HG03469 (cell line): ENCODE measurements around the gene TAF11L2.
A peak's percentile ranks its signal among the peaks of the same experiment; 100 is the strongest.
"Not testable (repeated sequence)": the region's sequence is repeated elsewhere in the genome, so short reads cannot be mapped to it uniquely, and the experiment has no call there.

ENCODE experiments used
- ATAC-seq: cut with Tn5 transposase; IDR thresholded peaks from one replicate; pipeline ENCODE4 v1.9.1; 2021; ENCODE audit warnings: mild to moderate bottlenecking, moderate library complexity, moderate number of reproducible peaks; ENCODE audit not compliant: unreplicated experiment

The TAF11L2 gene

DNA sequence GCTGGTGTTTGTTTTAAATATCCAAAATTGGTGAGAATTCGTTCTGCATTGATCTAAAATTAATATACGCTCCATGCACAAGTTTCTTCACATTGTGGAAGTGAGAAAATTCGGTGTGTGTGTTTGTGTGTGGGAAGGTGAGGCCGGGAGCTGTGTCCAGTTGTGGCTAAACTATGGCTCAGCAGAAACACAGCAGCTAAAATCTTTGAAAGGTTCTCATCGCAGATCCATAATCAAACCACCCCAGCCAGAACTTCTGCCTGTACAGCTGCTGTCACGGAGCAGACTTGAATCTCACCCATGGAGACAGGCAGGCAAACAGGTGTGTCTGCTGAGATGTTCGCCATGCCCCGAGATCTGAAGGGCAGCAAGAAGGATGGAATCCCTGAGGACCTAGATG lies at the start of gene TAF11L2:
TSS of gene TAF11L2 (plus strand) at position 301 of the 400 bp plus-strand sequence.
- ATAC-seq = not testable (repeated sequence)

DNA sequence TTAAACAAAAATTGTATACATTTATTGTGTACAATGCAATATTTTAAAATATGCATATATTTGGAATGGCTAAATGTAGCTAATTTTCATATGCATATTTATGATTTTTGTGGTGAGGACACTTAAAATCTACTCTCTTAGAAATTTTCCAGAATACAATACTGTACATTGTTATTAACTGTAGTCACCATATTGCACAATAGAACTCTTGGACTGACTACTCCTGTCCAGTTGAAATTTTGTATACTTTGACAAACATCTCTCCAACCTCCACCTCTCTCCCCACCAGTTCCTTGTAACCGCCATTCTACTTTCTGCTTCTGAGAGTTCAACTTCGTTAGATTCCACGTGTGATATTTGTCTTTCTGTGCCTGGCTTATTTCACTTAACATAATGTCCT lies 49.2 kb upstream of the TAF11L2 start:
- no peak for ATAC-seq

DNA sequence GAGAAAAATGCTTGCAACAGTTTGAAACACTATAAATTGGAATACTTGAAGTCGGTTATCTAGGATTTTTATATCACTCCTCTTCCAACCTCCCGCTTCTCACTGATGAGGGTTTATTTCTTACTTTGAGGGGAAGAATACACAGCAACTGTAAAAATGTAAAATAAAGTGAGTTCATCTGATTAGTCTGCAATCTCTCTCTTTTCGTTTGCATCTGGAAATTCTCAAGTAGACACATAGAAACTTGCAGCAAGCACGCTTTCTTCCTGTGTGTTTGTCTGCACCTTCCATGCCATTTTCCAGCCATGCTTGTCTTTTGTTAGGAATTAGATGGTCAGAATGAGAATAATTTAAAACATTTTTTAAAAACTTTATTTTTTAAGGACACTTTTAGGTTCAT lies 45.1 kb upstream of the TAF11L2 start:
- ATAC-seq = no peak

DNA sequence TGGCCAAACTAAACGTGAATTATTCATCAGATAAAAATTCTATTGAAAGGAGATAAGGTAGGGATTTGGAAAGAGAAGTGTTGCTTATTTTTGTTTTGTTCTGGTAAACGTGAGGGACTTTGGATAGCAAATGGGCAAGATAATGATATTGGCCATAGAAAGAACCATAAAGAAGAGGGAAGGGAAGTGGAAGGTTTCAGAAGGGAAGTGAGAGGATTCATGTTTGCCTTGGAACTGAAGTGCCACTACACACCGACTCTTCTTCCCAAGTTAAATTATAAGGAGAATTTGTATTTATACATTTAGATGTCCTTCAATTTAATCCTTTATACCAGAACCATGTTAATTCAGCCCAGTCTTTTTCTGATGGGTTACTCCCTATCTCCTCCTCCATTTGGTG lies 42.1 kb upstream of the TAF11L2 start:
- ATAC-seq = no peak

DNA sequence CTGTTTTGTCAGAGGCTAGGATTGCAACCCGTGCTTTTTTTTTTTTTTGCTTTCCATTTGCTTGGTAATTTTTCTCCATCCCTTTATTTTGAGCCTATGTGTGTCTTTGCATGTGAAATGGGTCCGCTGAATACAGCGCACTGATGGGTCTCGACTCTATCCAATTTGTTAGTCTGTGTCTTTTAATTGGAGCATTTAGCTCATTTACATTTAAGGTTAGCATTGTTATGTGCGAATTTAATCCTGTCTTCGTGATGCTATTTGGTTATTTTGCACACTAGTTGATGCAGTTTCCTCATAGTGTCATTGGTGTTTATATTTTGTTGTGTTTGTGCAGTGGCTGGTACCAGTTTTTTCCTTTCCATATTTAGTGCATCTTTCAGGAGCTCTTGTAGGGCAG lies 36.2 kb upstream of the TAF11L2 start:
- no peak for ATAC-seq

DNA sequence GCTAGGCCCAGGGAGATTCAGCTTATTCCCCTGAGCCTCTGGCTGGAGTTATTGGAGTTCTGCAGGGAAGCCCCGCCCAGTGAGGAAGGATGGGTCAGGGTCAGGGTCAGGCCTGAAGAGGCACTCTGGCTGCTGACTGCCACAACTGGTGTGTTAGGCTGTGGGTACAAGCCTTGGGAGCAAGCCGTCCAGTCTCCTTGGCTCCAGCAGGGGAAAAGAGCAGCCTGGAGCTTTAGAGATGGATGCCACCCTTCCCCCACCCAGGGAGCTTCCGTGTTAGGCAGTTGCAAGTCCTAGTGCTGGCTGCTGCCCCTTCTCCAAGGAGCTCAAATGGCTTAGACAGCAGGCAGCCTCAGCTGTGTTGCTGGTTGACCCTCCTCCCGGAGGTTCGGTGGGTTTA lies 34.4 kb upstream of the TAF11L2 start:
- no peak for ATAC-seq

DNA sequence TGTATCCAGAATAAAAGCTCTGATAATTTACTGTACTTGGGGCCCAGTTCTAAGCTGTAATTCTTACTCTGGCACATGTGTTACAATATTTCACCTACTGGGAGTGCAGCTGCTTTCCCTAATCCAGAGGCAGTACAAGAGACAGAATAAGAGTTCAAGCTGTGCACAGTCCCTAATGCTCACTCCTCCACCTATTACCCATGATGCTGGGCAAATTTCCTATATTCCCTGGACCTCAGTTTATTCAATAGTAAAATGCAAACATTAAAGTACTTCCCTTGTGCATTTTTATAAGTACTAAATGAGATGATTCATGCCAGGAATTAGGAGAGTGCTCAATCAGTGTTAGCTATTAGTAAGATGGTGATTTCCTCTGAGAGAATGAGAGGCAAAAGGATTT lies 28.0 kb upstream of the TAF11L2 start:
- ATAC-seq = no peak

DNA sequence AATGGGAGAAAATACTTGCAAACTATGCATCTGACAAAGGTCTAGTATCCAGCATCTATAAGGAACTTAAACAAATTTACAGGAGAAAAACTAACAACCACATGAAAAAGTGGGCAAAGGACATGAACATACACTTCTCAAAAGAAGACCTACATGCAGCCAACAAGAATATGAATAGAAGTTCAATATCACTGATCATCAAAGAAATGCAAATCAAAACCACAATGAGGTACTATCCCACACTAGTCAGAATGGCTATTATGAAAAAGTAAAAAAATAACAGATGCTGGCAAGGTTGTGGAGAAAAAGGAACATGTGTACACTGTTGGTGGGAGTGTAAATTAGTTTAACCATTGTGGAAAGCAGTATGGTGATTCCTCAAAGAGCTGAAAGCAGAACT lies 23.0 kb upstream of the TAF11L2 start:
- peak; percentile 53 for ATAC-seq

DNA sequence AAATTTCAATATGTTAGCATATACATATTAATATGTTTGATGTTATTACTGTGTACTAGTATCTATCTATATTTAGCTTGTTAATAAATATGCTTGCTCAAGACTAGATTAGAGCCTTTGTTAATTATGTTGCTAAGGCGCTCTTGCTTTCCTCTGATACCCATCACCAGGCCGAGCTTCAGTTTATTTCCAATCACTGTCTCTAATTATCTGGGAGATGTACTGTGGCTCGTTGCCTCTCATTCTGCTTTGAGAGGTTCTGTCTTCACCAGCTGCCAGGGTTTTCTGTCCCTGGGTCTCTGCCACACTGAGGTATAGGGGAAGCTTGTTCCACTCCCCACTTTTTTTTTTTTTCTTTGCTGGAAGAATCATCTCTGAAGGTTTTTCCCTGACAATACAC lies 21.0 kb upstream of the TAF11L2 start:
- no peak for ATAC-seq

DNA sequence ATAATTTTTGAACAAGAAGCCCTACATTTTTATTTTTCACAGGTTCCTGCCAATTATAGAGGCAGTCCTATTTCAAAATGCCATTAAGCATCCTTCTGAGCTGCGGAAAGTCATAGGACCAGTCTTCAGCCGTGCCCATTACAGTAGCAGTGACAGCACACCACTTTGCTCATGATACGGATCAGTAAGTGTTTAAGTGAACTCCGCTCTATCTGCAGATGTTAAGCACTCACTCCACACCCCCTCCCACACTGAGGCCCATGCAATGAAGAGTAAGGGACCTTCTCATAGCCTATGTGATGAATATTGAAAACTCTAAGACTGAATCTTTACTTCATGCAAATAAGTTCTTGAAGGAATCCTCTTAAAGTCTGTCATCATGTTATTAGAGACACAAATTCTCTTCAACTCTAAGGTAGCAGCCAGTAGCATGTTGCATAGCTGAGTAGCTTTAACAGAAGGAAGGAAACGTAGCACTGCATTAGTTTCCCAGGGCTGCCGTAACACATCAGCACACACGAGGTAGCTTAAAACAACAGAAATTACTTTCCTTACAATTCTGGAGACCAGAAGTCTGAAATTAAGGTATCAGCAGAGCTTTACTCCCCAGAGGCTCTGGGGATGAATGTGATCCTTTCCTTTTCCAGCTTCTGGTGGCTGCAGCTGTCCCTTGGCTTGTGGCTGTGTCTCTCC lies 20.3 kb upstream of the TAF11L2 start:
- no peak for ATAC-seq

DNA sequence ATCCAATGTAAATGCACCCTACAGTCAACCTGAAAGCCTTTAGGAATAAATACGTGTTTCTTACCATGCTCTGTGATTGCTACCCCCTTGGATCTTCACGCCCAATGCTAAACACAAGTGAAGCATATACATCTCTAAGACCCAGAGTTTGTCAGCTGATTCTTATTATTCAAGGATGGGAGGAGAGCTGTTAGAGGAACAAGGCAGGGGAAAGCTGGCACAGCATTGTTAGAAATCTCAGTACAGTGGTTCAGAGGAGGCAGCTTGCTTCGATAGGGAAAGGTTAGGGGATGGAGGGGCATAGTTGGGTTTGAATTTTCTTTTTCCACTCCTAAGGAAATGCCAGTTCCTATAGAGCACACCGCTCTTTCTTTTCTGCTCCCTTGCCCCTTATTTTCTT lies 16.7 kb upstream of the TAF11L2 start:
- ATAC-seq = no peak

DNA sequence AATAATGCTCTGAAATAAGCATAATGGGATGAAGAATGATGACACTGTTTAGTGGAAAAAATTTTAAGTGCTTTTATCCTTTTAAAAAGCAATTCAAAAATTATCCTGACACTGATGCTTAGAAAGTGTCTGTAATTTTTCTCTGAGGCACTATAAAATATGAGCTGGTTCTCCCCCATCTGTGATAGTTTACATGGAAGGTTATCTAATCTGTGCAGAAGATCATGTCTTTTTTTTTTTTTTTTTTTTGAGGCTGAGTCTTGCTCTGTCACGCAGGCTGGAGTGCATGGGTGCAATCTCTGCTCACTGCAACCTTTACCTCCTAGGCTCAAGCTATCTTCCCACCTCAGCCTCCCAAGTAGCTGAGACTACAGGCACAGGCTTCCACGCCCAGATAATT lies 15.2 kb upstream of the TAF11L2 start:
- no peak for ATAC-seq

DNA sequence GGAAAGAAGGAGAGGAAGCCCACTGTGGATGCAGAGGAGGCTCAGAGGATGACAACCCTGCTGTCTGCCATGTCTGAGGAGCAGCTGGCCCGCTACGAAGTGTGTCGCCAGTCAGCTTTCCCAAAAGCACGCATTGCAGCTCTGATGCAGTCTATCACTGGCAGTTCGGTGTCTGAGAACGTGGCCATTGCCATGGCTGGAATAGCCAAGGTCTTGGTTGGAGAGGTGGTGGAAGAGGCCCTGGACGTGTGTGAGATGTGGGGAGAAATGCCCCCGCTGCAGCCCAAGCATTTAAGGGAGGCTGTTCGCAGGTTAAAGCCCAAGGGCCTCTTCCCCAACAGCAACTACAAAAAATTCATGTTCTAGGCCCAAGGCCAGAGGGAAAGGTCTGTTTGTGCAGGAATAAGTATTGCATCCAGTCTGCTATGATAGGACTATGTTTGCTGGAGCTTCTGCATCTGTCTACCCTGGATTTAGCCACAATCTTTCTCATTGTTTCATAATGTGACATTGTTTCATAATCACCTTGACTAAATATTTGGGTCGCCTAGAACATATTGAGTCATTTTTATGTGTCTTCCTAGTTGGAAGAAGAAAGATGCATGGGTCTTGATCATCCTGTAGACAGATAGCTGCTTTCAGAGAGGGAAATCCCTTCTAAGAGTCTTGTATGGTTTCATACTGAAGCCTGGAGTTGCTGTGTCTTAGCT lies 11.4 kb upstream of the TAF11L2 start:
- not testable (repeated sequence) for ATAC-seq

DNA sequence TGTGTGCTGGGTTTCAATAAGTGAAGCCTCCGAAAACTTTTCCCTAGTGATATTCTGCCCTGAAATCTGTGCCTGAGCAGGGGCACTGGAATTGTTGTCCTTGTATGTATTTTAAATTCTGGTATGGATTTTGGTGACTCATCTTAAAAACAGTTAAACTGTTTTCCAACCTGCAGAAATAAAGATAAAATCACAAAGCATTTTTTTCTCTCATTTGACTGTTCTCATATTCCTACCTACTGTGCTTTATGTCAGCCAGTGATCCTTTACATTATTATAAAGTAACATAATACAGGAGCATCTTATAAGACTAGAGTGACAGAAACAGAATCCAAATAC lies 10.9 kb upstream of the TAF11L2 start:
- no peak for ATAC-seq

DNA sequence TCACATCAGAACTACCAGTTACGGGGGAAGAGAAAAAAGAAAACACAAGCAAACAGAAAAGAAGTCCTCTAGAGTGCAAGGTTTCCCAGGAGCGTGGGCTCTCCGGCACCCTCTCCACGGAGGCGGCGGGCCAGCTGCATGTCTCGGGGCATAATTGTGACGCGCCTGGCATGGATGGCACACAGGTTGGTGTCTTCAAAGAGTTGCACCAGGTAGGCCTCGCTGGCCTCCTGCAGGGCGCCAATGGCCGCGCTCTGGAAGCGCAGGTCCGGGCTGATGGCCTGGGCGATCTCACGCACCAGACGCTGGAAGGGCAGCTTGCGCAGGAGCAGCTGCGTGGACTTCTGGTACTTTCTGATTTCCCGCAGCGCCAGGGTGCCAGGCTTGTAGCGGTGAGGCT lies 6.8 kb upstream of the TAF11L2 start:
- ATAC-seq = not testable (repeated sequence)

DNA sequence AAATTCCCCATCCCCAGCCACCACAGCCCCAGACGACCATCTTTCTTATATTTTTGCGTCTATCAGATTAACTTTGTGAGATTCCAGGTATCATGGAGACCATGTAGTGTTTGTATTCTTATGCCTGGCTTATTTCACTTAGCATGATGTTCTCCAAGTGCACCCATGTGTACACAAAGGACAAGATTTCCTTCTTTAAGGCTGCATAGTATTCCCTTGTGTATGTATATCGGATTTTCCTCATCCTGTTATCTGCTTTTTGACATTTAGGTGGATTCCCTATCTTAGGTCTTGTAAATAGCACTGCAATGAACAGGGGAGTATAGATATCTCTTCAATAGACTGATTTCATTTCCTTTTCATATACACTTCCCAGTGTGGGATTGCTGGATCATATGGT lies 5.3 kb upstream of the TAF11L2 start:
- ATAC-seq = no peak

DNA sequence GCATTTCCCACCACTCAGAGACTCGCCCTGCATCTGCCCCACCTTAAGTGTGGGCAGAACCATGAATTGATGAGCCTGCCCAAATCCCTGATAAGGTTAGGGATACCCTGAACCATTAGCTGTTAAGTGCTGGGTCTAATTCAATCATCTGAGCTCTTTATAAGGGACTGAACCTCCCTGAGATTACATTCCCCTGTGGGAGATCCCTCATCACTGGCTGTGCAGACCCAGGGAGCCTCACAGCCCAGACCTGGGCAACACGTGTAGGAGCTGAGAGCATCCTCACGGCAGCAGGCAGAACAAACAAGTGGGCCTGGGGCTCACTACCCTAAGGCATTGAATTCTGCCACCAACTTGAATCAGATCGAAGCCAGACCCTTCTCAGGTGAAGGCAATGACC lies 585 bp upstream of the TAF11L2 start:
- ATAC-seq = no peak

DNA sequence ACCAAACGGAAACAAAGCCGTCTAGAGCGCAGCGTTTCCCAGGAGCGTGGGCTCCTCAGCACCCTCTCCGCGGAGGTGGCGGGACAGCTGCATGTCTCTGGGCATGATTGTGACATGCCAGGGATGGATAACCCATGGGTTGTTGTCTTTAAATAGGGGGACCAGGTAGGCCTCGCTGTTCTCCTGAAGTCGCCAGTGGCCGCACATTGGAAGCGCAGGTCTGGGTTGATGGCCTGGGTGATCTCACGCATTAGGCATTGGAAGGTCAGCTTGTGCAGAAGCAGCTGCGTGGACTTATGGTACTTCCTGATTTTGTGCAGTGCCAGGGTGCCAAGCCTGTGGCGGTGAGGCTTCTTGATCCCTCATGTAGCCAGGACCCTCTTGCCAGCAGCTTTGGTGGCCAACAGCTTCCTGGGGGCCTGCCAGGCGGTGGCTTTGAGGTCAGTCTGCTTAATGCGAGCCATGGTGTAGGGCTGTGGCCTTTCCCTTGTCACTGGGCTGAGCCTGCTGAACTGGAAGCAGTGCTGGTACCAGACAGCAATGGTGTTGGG lies 13.8 kb downstream of the TAF11L2 start:
- no peak for ATAC-seq

DNA sequence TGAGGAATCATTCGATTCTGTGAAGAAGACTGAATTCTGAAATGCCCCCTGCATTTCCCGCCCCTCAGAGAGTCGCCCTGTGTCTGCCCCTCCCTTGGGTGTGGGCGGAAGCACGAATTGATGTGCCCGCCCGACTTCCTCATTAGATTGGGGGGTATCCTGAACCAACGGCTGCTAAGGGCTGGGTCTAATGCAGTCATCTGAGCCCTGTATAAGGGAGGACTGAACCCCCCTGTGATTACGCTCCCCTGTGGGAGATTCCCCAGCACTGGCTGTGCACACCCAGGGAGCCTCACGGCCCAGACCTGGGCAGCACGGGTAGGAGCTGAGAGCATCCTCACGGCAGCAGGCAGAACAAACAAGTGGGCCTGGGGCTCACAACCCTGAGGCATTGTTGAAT lies 19.5 kb downstream of the TAF11L2 start:
- not testable (repeated sequence) for ATAC-seq

DNA sequence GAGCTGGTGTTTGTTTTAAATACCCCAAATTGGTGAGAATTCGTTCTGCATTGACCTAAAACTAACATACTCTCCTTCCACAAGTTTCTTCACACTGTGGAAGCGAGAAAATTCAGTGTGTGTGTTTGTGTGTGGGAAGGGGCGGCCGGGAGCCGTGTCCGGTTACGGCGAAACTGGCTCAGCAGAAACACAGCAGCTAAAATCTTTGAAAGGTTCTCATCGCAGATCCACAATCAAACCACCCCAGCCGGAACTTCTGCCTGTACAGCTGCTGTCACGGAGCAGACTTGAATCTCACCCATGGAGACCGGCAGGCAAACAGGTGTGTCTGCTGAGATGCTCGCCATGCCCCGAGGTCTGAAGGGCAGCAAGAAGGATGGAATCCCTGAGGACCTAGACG lies 20.0 kb downstream of the TAF11L2 start, which contains the start of gene TAF11L3:
TSS of gene TAF11L3 (plus strand) at position 301 of the 400 bp plus-strand sequence.
- ATAC-seq = not testable (repeated sequence)

DNA sequence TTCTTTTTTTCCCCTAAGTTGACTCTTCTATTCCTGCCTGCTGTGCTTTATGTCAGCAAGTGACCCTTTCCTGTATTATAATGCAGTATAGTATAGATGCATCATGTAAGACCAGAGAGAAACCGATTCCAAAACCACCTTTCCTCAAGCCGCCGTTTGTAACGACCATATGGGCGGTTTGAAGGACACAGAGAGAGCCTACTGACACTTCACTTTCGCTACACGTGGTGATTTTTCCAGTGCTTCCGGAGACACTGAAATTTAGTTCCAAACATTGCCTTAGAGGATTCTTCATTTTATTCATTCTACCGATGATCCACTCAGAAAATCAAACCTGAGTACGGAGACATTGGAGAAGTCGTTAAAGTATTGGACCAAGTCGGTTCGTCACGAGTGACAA lies 21.5 kb downstream of the TAF11L2 start:
- not testable (repeated sequence) for ATAC-seq

DNA sequence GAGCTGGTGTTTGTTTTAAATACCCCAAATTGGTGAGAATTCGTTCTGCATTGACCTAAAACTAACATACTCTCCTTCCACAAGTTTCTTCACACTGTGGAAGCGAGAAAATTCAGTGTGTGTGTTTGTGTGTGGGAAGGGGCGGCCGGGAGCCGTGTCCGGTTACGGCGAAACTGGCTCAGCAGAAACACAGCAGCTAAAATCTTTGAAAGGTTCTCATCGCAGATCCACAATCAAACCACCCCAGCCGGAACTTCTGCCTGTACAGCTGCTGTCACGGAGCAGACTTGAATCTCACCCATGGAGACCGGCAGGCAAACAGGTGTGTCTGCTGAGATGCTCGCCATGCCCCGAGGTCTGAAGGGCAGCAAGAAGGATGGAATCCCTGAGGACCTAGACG lies 23.5 kb downstream of the TAF11L2 start, which contains the start of gene TAF11L4:
TSS of gene TAF11L4 (plus strand) at position 301 of the 400 bp plus-strand sequence.
- not testable (repeated sequence) for ATAC-seq
